Heart left ventricle (tissue), 13 donors: ENCODE data around the gene TJP2.

Experiments
- CTCF ChIP-seq, 12 donors: fragments of 200-600 bp; sonication (generic) in 4 of 12; IDR thresholded peaks; one replicate each; pipeline versions ENCODE4 v1.5.0 to v1.8.0; 2018 to 2022; ENCODE audit warnings: antibody characterized with exemption in 12 of 12, mild to moderate bottlenecking in 5 of 12
- POLR2A ChIP-seq, 2 donors: fragments of 450-650 bp; IDR thresholded peaks; one replicate each; pipeline ENCODE4 v1.6.1; 2017; ENCODE audit warnings: antibody characterized with exemption in 2 of 2, mild to moderate bottlenecking in 2 of 2, moderate library complexity in 2 of 2
- donor health status: ischemic (EF 13 %, LVEDD 7.1; RV severe dilation, severe dysfunction).
- donor health status: DM: no; HTN: yes; CAD: no.
- donor health status: DM: no; HTN: no; CAD: no.
- donor health status: ischemic (EF 25% LVEDD 6.9; RV normal size, moderate dysfunction).
- donor health status: ischemic (EF 25% LVEDD 5.7; RV mildly dilated, moderate dysfunction).
- donor health status: ischemic (EF 35%, LVEDD 5.7; RV mildly dilated, moderate dysfunction).
- donor health status: nonischemic (EF 11% LVEDD 7.7; RV severe dilation, severe dysfunction).
- donor health status: DM: yes; HTN: yes; CAD: no.
- donor health status: PGD.
- donor health status: ischemic (EF 29% LVEDD 5.4; RV normal size, mild dysfunction).
- donor health status: nonischemic (EF 23%, LVEDD 6.1; RV moderate dilation, normal function).

DNA sequence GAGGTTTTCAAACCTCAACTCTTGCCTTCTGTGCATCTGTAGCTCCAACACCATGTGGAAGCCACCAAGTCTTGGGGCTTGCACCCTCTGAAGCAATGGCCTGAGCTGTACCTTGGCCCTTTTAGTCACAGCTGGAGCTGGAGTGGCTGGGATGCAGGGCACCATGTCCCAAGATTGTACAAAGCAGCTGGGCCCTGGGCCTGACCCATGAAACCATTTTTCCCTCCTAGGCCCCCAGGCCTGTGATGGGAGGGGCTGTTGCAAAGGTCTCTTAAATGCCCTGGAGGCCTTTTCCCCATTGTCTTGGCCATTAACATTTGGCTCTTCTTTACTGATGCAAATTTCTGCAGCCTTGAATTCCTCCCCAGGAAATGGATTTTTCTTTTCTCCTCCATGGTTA, 139.1 kb downstream of the TJP2 start:
- TF ChIP-seq POLR2A (IDR thresholded peaks at IDR 0.05) (no peak), CTCF (IDR thresholded peaks at IDR 0.05) (no peak)
